ENCODE results near the gene EPHB6.

Gene EPHB6

GRCh38 chr7:142884286-142884640 lies 29.4 kb downstream of the EPHB6 start:
- Histone ChIP-seq H3K9me3 (ENCODE audit: control insufficient read depth, low read length) (no peaks in the 10 kb centered on the region), H3K27me3 (ENCODE audit: control insufficient read depth, insufficient read depth, low read length, poor library complexity, severe bottlenecking) (no peaks in the 10 kb centered on the region), H3K4me3 (ENCODE audit: insufficient read depth, low read depth, low read length) (no peak overlapping the region), H3K4me1 (ENCODE audit: control insufficient read depth, insufficient read depth, low read length) (peaks cover 3% of the 10 kb centered on the region), H3K36me3 (ENCODE audit: control insufficient read depth, insufficient read depth, low read length) (no peaks in the 10 kb centered on the region), H3K27ac (ENCODE audit: insufficient read depth, low read depth, low read length, poor library complexity, severe bottlenecking) (no peak overlapping the region)
- 85 to 87% methylated on average over 4 of the region's 4 CpGs for WGBS, 2 experiments

DNA sequence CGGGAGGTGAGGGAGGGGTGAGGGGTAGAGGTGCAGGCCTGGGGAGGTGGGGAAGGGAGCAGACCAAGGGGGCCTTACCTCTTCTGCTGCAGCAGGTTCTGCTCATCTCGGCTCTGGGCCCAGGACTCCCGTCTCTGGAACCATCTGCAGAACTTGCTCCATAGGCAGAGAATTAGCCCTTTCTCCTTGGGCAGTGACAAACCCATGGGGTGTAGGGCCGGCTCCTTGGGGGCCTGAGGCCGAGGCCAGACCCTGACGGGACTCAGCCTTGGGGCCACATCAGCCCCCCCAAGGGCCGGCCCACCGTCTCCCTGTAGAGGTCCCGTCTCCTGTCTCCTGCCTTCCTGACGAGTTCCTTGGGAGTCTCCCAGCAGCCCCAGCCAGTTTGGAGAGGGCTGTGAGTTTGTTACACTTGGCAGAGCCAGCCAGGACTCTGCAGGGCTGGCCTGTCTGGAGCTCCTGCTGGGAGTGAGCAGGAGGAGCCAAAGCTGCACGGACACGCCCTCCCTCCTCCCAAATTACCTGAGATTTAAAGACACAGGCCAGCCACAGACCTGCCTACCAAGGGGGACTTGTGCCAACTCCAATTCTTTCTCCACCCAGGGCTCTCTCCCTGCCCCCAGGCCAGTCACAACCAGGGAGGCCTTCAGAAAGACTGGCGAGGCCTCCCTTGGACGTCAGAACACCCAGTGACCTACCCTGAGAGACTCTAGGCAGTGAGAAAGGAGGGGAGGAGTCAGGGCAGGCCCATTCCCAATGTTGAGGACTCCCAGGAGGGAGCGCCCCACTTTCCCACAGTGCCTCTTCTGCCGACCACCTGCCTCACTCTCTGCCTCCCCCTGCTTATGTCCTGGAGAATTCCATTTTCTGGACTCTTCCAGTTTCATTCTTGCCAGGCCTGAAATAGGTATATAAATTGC lies 30.7 kb downstream of the EPHB6 start, which contains the start of gene TRPV6:
Gene TRPV6 (minus strand): TSS at position 435 of the 920 bp plus-strand sequence.
- H3K9me3 ChIP-seq (ENCODE audit: control insufficient read depth, low read length) = no peaks in the 10 kb centered on the region
- peaks cover 3% of the 10 kb centered on the region for H3K4me1 ChIP-seq (ENCODE audit: control insufficient read depth, insufficient read depth, low read length)
- no peaks in the 10 kb centered on the region for H3K36me3 ChIP-seq (ENCODE audit: control insufficient read depth, insufficient read depth, low read length)
- no peaks in the 10 kb centered on the region for H3K27me3 ChIP-seq (ENCODE audit: control insufficient read depth, insufficient read depth, low read length, poor library complexity, severe bottlenecking)
- no peak within 1 kb of the TSS for H3K4me3 ChIP-seq (ENCODE audit: insufficient read depth, low read depth, low read length)
- WGBS, 2 experiments = 71 to 72% methylated on average over 16 of the region's 16 CpGs
- H3K27ac ChIP-seq (ENCODE audit: insufficient read depth, low read depth, low read length, poor library complexity, severe bottlenecking) = no peak within 1 kb of the TSS

GRCh38 chr7:142886866-142887265 lies 32.0 kb downstream of the EPHB6 start:
- 79 to 81% methylated on average over 7 of the region's 7 CpGs for WGBS, 2 experiments
- no peaks in the 10 kb centered on the region for H3K36me3 ChIP-seq (ENCODE audit: control insufficient read depth, insufficient read depth, low read length)
- H3K4me1 ChIP-seq (ENCODE audit: control insufficient read depth, insufficient read depth, low read length) = peaks cover 3% of the 10 kb centered on the region
- H3K27ac ChIP-seq (ENCODE audit: insufficient read depth, low read depth, low read length, poor library complexity, severe bottlenecking) = no peak overlapping the region
- H3K27me3 ChIP-seq (ENCODE audit: control insufficient read depth, insufficient read depth, low read length, poor library complexity, severe bottlenecking) = no peaks in the 10 kb centered on the region
- H3K4me3 ChIP-seq (ENCODE audit: insufficient read depth, low read depth, low read length) = no peak overlapping the region
- no peaks in the 10 kb centered on the region for H3K9me3 ChIP-seq (ENCODE audit: control insufficient read depth, low read length)

- H3K9me3 ChIP-seq (ENCODE audit: control insufficient read depth, low read length) = no peaks in the 10 kb centered on the region
- 91 to 93% methylated on average over 12 of the region's 12 CpGs for WGBS, 2 experiments
- H3K27ac ChIP-seq (ENCODE audit: insufficient read depth, low read depth, low read length, poor library complexity, severe bottlenecking) = no peak overlapping the region
- no peak overlapping the region for H3K4me3 ChIP-seq (ENCODE audit: insufficient read depth, low read depth, low read length)
- peaks cover 3% of the 10 kb centered on the region for H3K4me1 ChIP-seq (ENCODE audit: control insufficient read depth, insufficient read depth, low read length)
- H3K36me3 ChIP-seq (ENCODE audit: control insufficient read depth, insufficient read depth, low read length) = no peaks in the 10 kb centered on the region
- no peaks in the 10 kb centered on the region for H3K27me3 ChIP-seq (ENCODE audit: control insufficient read depth, insufficient read depth, low read length, poor library complexity, severe bottlenecking)
Measured at GRCh38 chr7:142887282-142888015, 32.6 kb downstream of the EPHB6 start.

DNA sequence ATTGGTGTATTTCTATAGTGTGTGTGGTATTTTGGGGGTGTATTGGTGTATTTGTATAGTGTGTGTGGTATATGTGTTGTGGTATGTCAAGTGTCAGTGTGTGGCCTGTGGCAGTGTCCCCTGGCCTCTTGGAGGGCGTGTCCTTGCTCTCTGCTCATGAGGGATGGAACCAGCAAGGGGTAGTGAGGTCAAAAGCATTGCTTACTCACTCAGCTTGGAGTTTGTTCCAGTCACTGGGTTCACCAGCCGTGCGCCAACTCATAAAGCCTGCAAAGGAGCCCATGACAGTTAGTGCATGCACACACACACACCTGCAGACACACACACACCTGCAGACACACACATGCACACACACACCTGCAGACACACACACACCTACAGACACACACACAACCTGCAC lies 34.9 kb downstream of the EPHB6 start:
- Histone ChIP-seq H3K27ac (ENCODE audit: insufficient read depth, low read depth, low read length, poor library complexity, severe bottlenecking) (no peak overlapping the region), H3K4me3 (ENCODE audit: insufficient read depth, low read depth, low read length) (no peak overlapping the region), H3K27me3 (ENCODE audit: control insufficient read depth, insufficient read depth, low read length, poor library complexity, severe bottlenecking) (no peaks in the 10 kb centered on the region), H3K9me3 (ENCODE audit: control insufficient read depth, low read length) (no peaks in the 10 kb centered on the region), H3K4me1 (ENCODE audit: control insufficient read depth, insufficient read depth, low read length) (peaks cover 3% of the 10 kb centered on the region), H3K36me3 (ENCODE audit: control insufficient read depth, insufficient read depth, low read length) (no peaks in the 10 kb centered on the region)
- WGBS, 2 experiments = 73 to 87% methylated on average over 3 of the region's 3 CpGs

- WGBS, 2 experiments = 86 to 90% methylated on average over 12 of the region's 12 CpGs
- Histone ChIP-seq H3K4me3 (ENCODE audit: insufficient read depth, low read depth, low read length) (no peak overlapping the region), H3K27ac (ENCODE audit: insufficient read depth, low read depth, low read length, poor library complexity, severe bottlenecking) (no peak overlapping the region), H3K9me3 (ENCODE audit: control insufficient read depth, low read length) (no peaks in the 10 kb centered on the region), H3K27me3 (ENCODE audit: control insufficient read depth, insufficient read depth, low read length, poor library complexity, severe bottlenecking) (no peaks in the 10 kb centered on the region), H3K36me3 (ENCODE audit: control insufficient read depth, insufficient read depth, low read length) (no peaks in the 10 kb centered on the region), H3K4me1 (ENCODE audit: control insufficient read depth, insufficient read depth, low read length) (no peaks in the 10 kb centered on the region)
Measured at GRCh38 chr7:142890874-142891485, 36.1 kb downstream of the EPHB6 start.

- no peaks in the 10 kb centered on the region for H3K36me3 ChIP-seq (ENCODE audit: control insufficient read depth, insufficient read depth, low read length)
- no peaks in the 10 kb centered on the region for H3K27me3 ChIP-seq (ENCODE audit: control insufficient read depth, insufficient read depth, low read length, poor library complexity, severe bottlenecking)
- no peak overlapping the region for H3K27ac ChIP-seq (ENCODE audit: insufficient read depth, low read depth, low read length, poor library complexity, severe bottlenecking)
- WGBS, 2 experiments = 91 to 92% methylated on average over 10 of the region's 10 CpGs
- H3K4me3 ChIP-seq (ENCODE audit: insufficient read depth, low read depth, low read length) = no peak overlapping the region
- H3K9me3 ChIP-seq (ENCODE audit: control insufficient read depth, low read length) = no peaks in the 10 kb centered on the region
- no peaks in the 10 kb centered on the region for H3K4me1 ChIP-seq (ENCODE audit: control insufficient read depth, insufficient read depth, low read length)
Measured at GRCh38 chr7:142891490-142892082, 36.7 kb downstream of the EPHB6 start.

- Histone ChIP-seq H3K9me3 (ENCODE audit: control insufficient read depth, low read length) (no peaks in the 10 kb centered on the region), H3K27ac (ENCODE audit: insufficient read depth, low read depth, low read length, poor library complexity, severe bottlenecking) (no peak overlapping the region), H3K27me3 (ENCODE audit: control insufficient read depth, insufficient read depth, low read length, poor library complexity, severe bottlenecking) (no peaks in the 10 kb centered on the region), H3K4me3 (ENCODE audit: insufficient read depth, low read depth, low read length) (no peak overlapping the region), H3K4me1 (ENCODE audit: control insufficient read depth, insufficient read depth, low read length) (no peaks in the 10 kb centered on the region), H3K36me3 (ENCODE audit: control insufficient read depth, insufficient read depth, low read length) (no peaks in the 10 kb centered on the region)
- WGBS, 2 experiments = 91% methylated on average over 5 of the region's 5 CpGs
Measured at GRCh38 chr7:142892951-142893350, 38.1 kb downstream of the EPHB6 start.

GRCh38 chr7:142894112-142894984 lies 39.5 kb downstream of the EPHB6 start:
- Histone ChIP-seq H3K9me3 (ENCODE audit: control insufficient read depth, low read length) (no peaks in the 10 kb centered on the region), H3K36me3 (ENCODE audit: control insufficient read depth, insufficient read depth, low read length) (no peaks in the 10 kb centered on the region), H3K4me3 (ENCODE audit: insufficient read depth, low read depth, low read length) (no peak overlapping the region), H3K27ac (ENCODE audit: insufficient read depth, low read depth, low read length, poor library complexity, severe bottlenecking) (no peak overlapping the region), H3K27me3 (ENCODE audit: control insufficient read depth, insufficient read depth, low read length, poor library complexity, severe bottlenecking) (no peaks in the 10 kb centered on the region), H3K4me1 (ENCODE audit: control insufficient read depth, insufficient read depth, low read length) (no peaks in the 10 kb centered on the region)
- WGBS, 2 experiments = 86 to 92% methylated on average over 12 of the region's 12 CpGs

Measured in ectodermal cell (in vitro differentiated cells).